ENCODE results near the gene DGKH. TPM values are rescaled to one million over a fixed set of nuclear protein-coding genes. Genes with fewer than 3 reads are reported as not detected.

The DGKH gene
- total RNA-seq, 1 donor from 2014 or later = 16.8 TPM

DNA sequence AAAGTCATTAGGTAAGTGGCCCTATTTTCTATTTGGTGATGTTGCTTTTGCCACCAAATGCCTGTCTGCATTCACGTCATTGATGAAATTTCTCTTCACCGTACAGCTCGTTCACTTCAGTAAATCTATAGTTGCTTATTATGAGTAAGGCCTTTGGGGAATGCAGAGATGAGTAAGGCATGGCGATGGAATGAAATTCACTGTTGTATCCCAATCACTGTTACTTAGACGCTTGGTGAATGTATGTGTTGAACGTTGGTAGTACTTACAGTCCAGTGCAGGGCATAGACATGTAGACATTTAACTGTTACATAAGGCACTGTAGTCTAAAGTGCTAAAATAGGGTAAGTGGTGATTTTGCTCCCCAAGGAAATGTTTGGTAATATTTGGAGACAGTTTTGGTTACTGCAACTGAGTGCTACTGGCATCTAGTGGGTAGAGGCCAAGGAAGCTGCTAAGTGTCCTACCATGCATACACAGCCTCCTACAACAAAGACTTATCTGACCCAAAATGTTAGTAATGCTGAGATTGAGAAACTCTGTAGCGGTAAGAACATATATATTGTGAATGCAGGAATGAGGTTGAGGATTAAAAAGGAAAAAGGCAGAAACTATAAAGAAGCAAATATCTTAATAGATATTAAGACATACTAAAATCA lies 229.3 kb downstream of the DGKH start:
- no peak for FAIRE-seq
- TF ChIP-seq, protein P1, sequence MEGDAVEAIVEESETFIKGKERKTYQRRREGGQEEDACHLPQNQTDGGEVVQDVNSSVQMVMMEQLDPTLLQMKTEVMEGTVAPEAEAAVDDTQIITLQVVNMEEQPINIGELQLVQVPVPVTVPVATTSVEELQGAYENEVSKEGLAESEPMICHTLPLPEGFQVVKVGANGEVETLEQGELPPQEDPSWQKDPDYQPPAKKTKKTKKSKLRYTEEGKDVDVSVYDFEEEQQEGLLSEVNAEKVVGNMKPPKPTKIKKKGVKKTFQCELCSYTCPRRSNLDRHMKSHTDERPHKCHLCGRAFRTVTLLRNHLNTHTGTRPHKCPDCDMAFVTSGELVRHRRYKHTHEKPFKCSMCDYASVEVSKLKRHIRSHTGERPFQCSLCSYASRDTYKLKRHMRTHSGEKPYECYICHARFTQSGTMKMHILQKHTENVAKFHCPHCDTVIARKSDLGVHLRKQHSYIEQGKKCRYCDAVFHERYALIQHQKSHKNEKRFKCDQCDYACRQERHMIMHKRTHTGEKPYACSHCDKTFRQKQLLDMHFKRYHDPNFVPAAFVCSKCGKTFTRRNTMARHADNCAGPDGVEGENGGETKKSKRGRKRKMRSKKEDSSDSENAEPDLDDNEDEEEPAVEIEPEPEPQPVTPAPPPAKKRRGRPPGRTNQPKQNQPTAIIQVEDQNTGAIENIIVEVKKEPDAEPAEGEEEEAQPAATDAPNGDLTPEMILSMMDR (IDR thresholded peaks at IDR 0.05; ENCODE audit: insufficient read depth, low read length, severe bottlenecking) = no peak
- H3K36me3 ChIP-seq (ENCODE audit: control insufficient read depth, insufficient read depth, low read length) = no peaks in the 10 kb centered on the region

DNA sequence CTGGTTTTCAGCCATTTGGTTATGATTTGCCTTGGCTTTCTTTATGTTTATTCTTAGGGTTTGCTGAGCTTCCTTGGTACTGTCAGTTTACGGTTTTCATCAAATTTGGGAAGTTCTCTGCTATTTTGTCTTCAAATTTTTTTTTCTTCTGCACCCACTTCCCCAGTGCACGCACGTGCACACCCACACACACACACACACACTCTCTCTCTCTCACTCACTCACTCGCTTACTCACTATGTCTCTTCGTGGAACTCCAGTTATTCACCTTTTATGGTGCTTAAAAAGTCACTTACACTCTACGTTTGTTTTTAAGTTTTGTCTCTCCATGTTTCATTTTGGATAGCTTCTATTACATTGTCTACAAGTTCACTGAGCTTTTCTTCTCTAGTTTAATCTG lies 230.6 kb downstream of the DGKH start:
- FAIRE-seq (no peak), DNase-seq (ENCODE audit: low read depth) (no peak)
- Histone ChIP-seq H3K27me3 (ENCODE audit: control insufficient read depth, insufficient read depth, low read length) (no peaks in the 10 kb centered on the region), H3K4me3 (ENCODE audit: low read depth, low read length) (no peak overlapping the region), H3K36me3 (ENCODE audit: control insufficient read depth, insufficient read depth, low read length) (no peaks in the 10 kb centered on the region)
- TF ChIP-seq, protein P1 (IDR thresholded peaks at IDR 0.05; ENCODE audit: insufficient read depth, low read length, severe bottlenecking) = no peak

More for the DNA sequence above, 229.3 kb downstream of the DGKH start:
- no peaks in the 10 kb centered on the region for H3K27me3 ChIP-seq (ENCODE audit: control insufficient read depth, insufficient read depth, low read length)
- DNase-seq (ENCODE audit: low read depth) = no peak
- no peak overlapping the region for H3K4me3 ChIP-seq (ENCODE audit: low read depth, low read length)

DNA sequence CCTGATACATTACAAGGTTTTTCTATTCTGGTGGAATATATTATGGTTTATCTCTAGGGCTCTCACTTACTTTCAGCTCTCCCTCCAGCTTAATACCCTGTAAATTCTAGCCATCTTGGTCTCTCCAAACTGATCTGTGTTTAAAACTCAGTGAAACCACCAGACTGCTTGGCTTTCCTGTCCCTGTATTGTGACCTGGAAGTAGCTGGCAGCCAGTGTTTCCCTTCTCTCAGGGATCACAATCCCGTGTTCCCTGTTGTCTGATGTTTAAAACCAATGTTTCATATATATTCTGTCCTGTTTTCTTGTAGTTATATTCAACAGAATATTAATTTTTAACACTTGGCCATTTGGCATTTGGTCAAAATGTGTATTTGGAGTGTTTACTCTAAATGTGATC lies 231.5 kb downstream of the DGKH start:
- TF ChIP-seq, protein P1 (IDR thresholded peaks at IDR 0.05; ENCODE audit: insufficient read depth, low read length, severe bottlenecking) = no peak
- no peak for FAIRE-seq
- DNase-seq (ENCODE audit: low read depth) = no peak
- H3K4me3 ChIP-seq (ENCODE audit: low read depth, low read length) = no peak overlapping the region
- no peaks in the 10 kb centered on the region for H3K36me3 ChIP-seq (ENCODE audit: control insufficient read depth, insufficient read depth, low read length)
- H3K27me3 ChIP-seq (ENCODE audit: control insufficient read depth, insufficient read depth, low read length) = no peaks in the 10 kb centered on the region

DNA sequence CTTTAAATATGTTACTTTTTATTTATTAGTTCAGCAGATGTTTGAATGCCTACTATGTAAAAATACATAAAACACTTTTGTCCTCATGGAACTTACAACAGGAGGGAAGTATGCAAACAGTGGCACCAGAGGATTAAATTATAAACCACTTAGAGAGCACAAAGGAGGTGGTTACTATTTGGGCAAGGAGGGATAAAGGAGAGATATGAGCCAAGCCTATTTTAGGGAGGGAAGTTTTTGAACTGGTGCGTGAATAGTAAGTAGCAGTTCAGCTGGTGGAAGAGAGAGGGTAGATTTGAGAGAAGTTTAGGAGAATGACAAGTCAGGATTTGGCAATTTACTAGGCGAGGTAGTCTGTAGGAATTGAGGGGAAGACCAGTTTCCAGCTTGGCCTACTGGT lies 232.1 kb downstream of the DGKH start:
- FAIRE-seq (no peak), DNase-seq (ENCODE audit: low read depth) (no peak)
- Histone ChIP-seq H3K36me3 (ENCODE audit: control insufficient read depth, insufficient read depth, low read length) (no peaks in the 10 kb centered on the region), H3K27me3 (ENCODE audit: control insufficient read depth, insufficient read depth, low read length) (no peaks in the 10 kb centered on the region), H3K4me3 (ENCODE audit: low read depth, low read length) (no peak overlapping the region)
- TF ChIP-seq, protein P1 (IDR thresholded peaks at IDR 0.05; ENCODE audit: insufficient read depth, low read length, severe bottlenecking) = no peak

DNA sequence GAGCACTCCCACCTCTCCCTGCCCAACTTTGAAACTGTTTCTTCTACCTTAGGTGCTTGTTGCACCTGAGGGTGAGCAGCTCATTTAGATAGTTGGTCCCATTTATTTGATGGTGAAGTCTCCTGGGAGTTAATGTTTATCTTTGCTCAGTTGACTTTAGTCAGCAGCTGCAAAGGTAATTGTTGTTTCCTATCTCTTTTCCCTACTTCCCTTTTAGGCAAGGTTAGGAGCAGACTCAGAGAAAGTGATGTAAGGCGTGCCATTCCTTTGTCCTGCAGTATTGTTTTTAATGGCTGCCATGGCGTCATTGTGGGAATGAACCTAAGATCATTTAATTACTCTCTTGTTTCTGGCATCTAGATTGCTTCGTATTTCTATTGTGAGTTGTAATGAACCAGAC lies 235.1 kb downstream of the DGKH start:
- TF ChIP-seq, protein P1 (IDR thresholded peaks at IDR 0.05; ENCODE audit: insufficient read depth, low read length, severe bottlenecking) = no peak

DNA sequence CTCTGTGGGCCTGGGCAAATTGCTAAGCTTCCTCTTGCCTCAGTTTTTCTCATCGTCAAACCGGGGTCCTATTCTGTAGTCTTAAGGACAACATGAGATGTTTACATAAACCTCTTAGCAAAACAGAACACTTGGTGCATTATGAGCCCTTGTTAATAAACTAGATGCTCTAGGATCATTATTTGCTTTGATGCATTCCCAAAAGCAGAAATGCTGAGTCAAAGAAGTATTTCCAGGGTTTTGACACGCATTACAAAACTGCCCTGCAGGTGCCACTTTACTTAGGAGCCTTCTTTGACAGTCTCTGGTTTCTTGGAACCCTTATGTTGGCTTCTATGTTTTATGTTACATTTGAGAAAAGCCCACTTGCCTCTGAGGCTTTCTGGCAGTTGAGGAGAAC lies 235.6 kb downstream of the DGKH start:
- H3K27me3 ChIP-seq (ENCODE audit: control insufficient read depth, insufficient read depth, low read length) = no peaks in the 10 kb centered on the region
- H3K4me3 ChIP-seq (ENCODE audit: low read depth, low read length) = no peak overlapping the region
- H3K36me3 ChIP-seq (ENCODE audit: control insufficient read depth, insufficient read depth, low read length) = no peaks in the 10 kb centered on the region
- no peak for DNase-seq (ENCODE audit: low read depth)
- TF ChIP-seq, protein P1 (IDR thresholded peaks at IDR 0.05; ENCODE audit: insufficient read depth, low read length, severe bottlenecking) = no peak
- FAIRE-seq = no peak

More for the DNA sequence above, 235.1 kb downstream of the DGKH start:
- FAIRE-seq (no peak), DNase-seq (ENCODE audit: low read depth) (no peak)
- Histone ChIP-seq H3K27me3 (ENCODE audit: control insufficient read depth, insufficient read depth, low read length) (no peaks in the 10 kb centered on the region), H3K4me3 (ENCODE audit: low read depth, low read length) (no peak overlapping the region), H3K36me3 (ENCODE audit: control insufficient read depth, insufficient read depth, low read length) (no peaks in the 10 kb centered on the region)

All from bronchial epithelial cell (primary cell).